Measurements from ENCODE around the gene TARBP1. TPM values are rescaled to one million over a fixed set of nuclear protein-coding genes. Genes with fewer than 3 reads are reported as not detected.
"Not testable (repeated sequence)": the region's sequence is repeated elsewhere in the genome, so short reads cannot be mapped to it uniquely, and the experiment has no call there.

The TARBP1 gene
- total RNA-seq, 1 donor from 2014 or later: 31.5 TPM

GRCh38 chr1:234373064-234373958 is 105.7 kb downstream of the TARBP1 start, which contains the start of gene COA6:
TSS of gene COA6 (plus strand) at chr1:234373456. CDS start at chr1:234373467, 11 bp downstream.
- peak; percentile 92 for DNase-seq (ENCODE audit: low spot score)
- ATAC-seq: peak; percentile 98
- intact Hi-C loops (cut with DNase I): no loop called here

DNA sequence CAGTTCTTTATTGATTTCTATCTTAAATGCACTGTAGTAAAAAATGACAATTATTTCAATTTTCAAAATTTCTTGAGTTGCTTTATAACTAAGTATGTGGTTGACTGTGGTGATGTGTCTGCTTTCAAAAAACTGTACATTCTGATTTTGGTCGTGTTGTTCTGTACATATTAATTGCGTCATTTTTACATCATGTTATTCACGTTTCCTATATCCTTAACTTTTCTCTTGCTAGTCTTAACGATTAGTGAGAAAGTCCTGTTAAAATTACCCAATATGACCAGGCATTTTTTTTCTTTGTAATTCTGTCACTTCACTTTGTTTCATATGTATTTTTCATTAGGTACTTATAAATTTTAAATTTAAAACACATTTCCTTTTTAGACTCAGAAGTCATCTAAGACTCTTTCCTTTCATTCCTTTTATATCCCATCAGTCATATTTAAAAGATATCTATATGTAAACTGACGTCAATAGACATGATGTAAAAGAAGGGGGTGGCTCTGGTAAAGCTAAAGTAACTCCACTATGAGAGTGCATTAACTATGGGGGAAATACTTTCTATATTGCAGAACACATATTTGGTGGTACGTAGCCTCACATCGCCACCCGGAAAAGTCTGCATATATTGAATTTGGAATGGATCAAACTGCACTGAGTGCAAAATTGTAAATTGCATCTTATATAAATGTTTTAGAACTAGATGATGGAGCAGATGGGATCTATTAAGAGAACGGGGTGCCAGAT is 106.8 kb downstream of the TARBP1 start:
- ATAC-seq: no peak
- no peak for DNase-seq (ENCODE audit: low spot score)
- intact Hi-C loops (cut with DNase I): no loop called here

DNA sequence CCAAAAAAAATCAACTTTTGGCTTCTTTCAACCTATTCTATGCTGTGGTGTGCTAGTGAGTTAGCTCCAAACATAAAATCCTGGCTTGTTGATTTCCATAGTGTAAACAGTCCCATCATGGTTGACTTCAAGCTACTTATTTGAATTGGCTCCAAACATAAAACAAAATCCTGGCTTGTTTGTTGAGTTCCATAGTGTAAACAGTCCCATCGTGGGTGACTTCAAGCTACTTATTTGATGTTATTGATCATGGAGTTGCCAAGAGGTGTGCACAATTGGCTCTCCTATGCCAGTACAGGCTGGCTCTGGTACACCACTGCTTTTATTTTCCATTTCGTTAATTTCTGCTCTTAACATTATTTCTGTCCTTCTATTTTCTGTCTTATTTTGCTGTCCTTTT is 107.6 kb downstream of the TARBP1 start:
- ATAC-seq: no peak
- no peak for DNase-seq (ENCODE audit: low spot score)
- intact Hi-C loops (cut with DNase I): no loop called here

DNA sequence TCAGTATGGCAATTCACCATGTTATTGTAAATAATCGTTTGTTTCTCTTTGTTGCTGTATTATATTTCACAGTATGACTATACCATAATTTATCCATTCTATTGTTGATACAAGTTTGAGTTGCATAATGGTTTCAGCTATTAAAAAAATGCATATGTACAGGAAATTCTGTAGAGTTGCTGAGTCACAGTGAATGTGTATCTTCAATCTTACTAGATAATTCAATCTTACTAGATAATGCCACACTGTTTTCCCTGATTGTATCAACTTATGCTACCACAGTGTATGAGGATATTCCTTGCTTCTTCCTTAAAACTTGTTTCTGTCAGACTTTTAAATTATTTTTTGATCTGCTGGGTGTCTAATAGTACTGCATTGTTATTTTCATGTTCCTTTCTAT is 109.2 kb downstream of the TARBP1 start:
- intact Hi-C loops (cut with DNase I): no loop called here
- no peak for ATAC-seq
- DNase-seq (ENCODE audit: low spot score): no peak

GRCh38 chr1:234369033-234369430 is 109.9 kb downstream of the TARBP1 start:
- no peak for DNase-seq (ENCODE audit: low spot score)
- intact Hi-C loops (cut with DNase I): no loop called here
- ATAC-seq: no peak

DNA sequence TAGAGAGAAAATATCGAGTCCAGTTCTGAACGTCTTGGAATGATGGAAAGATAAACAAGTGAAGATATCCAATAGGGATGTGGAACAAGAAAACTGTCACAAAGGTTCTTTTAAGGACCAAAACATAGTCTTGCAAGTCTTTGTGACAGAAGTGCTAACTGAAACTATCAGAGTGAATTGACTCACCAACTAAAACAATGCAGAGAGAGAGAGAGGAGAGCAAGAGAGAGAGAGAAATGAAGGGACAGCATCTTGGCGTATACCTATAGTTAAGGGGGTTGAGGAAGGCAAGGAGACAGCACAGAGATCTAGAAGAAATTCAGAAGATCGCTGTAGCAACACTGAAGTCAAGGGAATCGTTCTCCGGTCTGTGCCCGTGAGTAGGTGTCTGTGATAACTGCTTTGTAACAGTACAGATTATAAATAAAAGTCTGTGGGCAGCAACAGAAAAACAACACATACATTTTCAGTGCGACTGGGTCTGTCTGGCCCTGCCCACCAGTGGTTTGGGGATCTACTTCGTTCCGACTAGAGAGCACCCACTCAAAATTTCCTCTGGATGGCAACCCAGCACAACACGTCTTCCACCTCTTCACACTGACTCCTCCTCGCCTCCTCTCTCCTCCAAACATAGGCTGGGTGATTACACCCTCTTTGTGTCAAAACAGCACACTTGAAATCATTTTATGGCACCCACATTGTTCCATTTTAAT is 110.5 kb downstream of the TARBP1 start:
- intact Hi-C loops (cut with DNase I): no loop called here
- DNase-seq (ENCODE audit: low spot score): no peak
- no peak for ATAC-seq

DNA sequence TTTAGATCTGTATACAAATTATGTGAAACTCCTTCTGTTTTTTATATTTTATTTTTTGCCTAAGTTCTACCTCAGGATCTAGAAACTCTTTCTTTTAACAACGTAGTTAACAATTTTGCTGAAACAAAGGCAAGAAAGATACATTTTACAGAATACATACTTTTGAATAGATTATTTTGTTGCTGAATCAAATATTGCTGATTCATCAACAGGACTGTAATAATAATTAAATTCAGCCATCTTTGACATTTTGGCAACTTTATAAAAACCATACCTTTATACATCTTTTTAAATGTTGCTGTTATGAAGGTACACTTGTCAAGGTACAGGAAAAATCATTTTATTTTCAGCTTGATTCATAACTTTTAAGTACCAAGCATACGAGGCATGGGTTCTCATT is 116.4 kb downstream of the TARBP1 start:
- DNase-seq (ENCODE audit: low spot score) (no peak), ATAC-seq (no peak)
- intact Hi-C loops (cut with DNase I): no loop called here

DNA sequence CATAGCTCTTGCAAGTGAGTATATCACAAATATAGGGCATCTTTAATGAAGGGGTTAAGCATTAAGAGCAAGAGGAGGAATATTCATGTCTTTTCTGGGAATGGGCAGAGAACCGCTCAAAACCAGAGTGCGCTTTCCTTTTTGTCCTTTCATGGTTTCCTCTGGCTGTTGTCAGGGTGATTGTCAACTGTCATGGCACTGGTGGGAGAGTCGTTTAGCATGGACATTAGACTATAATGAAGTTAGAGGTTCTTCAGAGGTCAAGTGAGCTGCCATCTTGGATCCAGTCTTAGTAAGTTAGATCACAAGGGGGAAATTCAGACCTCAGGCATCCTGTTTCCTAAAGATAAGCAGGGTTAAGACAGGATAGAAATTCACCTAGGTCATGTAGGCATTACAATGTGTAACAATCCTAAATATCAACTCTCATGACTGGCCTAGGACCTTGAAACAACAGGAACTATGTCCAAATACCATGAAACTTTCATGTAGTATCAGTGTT is 117.8 kb downstream of the TARBP1 start:
- intact Hi-C loops (cut with DNase I): no loop called here
- no peak for ATAC-seq
- DNase-seq (ENCODE audit: low spot score): no peak

GRCh38 chr1:234357831-234358230 is 121.1 kb downstream of the TARBP1 start:
- ATAC-seq (no peak), DNase-seq (ENCODE audit: low spot score) (no peak)
- intact Hi-C loops (cut with DNase I): no loop called here

GRCh38 chr1:234356615-234357269 is 122.2 kb downstream of the TARBP1 start:
- intact Hi-C loops (cut with DNase I); ATAC-seq; DNase-seq (ENCODE audit: low spot score): not testable (repeated sequence)

- DNase-seq (ENCODE audit: low spot score): no peak
- intact Hi-C loops (cut with DNase I): no loop called here
- no peak for ATAC-seq
These were observed 123.0 kb downstream of the TARBP1 start for GRCh38 chr1:234355782-234356510.

DNA sequence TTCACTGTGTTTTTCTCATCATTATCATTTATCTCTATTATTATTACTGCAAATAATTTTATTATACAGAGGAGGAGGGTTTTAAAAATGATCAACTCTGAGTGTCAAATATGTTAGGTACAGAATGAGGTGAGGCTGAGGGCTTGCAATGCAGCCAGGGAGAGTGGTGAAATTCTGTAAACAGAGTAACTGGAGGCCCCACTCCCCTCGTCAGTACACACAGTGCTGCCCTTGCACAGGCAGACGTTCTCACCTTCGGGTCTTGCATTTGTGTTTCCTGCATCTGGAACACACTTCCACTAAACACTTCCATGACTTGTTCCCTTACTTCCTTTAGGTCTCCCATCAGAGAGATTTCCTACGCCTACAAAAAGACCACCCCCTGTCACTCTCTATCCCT is 130.0 kb downstream of the TARBP1 start:
- intact Hi-C loops (cut with DNase I): no loop called here
- ATAC-seq (no peak), DNase-seq (ENCODE audit: low spot score) (no peak)

GRCh38 chr1:234345237-234345636 is 133.7 kb downstream of the TARBP1 start:
- DNase-seq (ENCODE audit: low spot score) (no peak), ATAC-seq (no peak)
- intact Hi-C loops (cut with DNase I): no loop called here

- DNase-seq (ENCODE audit: low spot score) (no peak), ATAC-seq (no peak)
- intact Hi-C loops (cut with DNase I): no loop called here
These were observed 136.2 kb downstream of the TARBP1 start for GRCh38 chr1:234342774-234343173.
